22Rv1 (cell line): ENCODE data around the gene CDK6.
"Not testable (repeated sequence)": the region's sequence is repeated elsewhere in the genome, so short reads cannot be mapped to it uniquely, and the experiment has no call there.

ENCODE experiments used
- CTCF ChIP-seq: fragments of 450-650 bp; IDR thresholded peaks from 2 replicates; pipeline ENCODE4 v1.5.1; 2017; ENCODE audit warnings: mild to moderate bottlenecking
- ZFX ChIP-seq: fragments of 450-650 bp; IDR thresholded peaks from 2 replicates; pipeline ENCODE4 v1.6.1; 2017; ENCODE audit warnings: antibody characterized with exemption, borderline replicate concordance

- TF ChIP-seq CTCF, ZFX: not testable (repeated sequence)
Measured at GRCh38 chr7:92886039-92886438, 49.7 kb upstream of the CDK6 start.
